Ureter (tissue), 1 donor: ENCODE data around the gene C2orf78. TPM values are rescaled to one million over a fixed set of nuclear protein-coding genes. Genes with fewer than 3 reads are reported as not detected.

Source experiments
- DNase-seq: peaks from one replicate; pipeline ENCODE4 v3.0.0-alpha.2; 2020; ENCODE audit warnings: low spot score
- total RNA-seq: library from RNA; stranded (reverse); gene quantifications from one replicate; pipeline ENCODE4 v1.2.4, GENCODE V29; 2023
- donor health status: DM: yes; HTN: yes; CAD: no.

C2orf78 gene
- total RNA-seq, 1 donor from 2014 or later: not detected

- no peak for DNase-seq
Measured at GRCh38 chr2:73836141-73836943, 52.4 kb downstream of the C2orf78 start.

- DNase-seq: no peak
Measured at GRCh38 chr2:73837847-73838585, 54.0 kb downstream of the C2orf78 start.

- DNase-seq: no peak
Measured at GRCh38 chr2:73838889-73839534, 55.0 kb downstream of the C2orf78 start.

- DNase-seq: no peak
Measured at GRCh38 chr2:73839653-73840411, 55.8 kb downstream of the C2orf78 start.

- no peak for DNase-seq
Measured at GRCh38 chr2:73841912-73842738, 58.1 kb downstream of the C2orf78 start.

- DNase-seq: no peak
Measured at GRCh38 chr2:73842739-73843019, 58.7 kb downstream of the C2orf78 start.

GRCh38 chr2:73844087-73844486 is 60.1 kb downstream of the C2orf78 start:
- no peak for DNase-seq

GRCh38 chr2:73850009-73850408 is 66.0 kb downstream of the C2orf78 start:
- DNase-seq: no peak

- DNase-seq: no peak
Measured at GRCh38 chr2:73851274-73851673, 67.3 kb downstream of the C2orf78 start.

- no peak for DNase-seq
Measured at GRCh38 chr2:73852020-73852419, 68.0 kb downstream of the C2orf78 start.

GRCh38 chr2:73855526-73855925 is 71.5 kb downstream of the C2orf78 start:
- no peak for DNase-seq

GRCh38 chr2:73856214-73856613 is 72.2 kb downstream of the C2orf78 start:
- DNase-seq: no peak

- no peak for DNase-seq
Measured at GRCh38 chr2:73859721-73860586, 76.0 kb downstream of the C2orf78 start.

- DNase-seq: no peak
Measured at GRCh38 chr2:73862987-73863386, 79.0 kb downstream of the C2orf78 start.

Other genes with a start within 250 kb of the C2orf78 start
- gene NAT8, start 141.8 kb upstream of the C2orf78 start, total RNA-seq: not detected
- gene TPRKB, start 46.8 kb upstream of the C2orf78 start, total RNA-seq: 28.1 TPM
- 25.7 TPM for gene DUSP11, start 4.1 kb upstream of the C2orf78 start, total RNA-seq
- 46.0 TPM for gene STAMBP, start 44.8 kb downstream of the C2orf78 start, total RNA-seq
- 918 TPM for gene ACTG2, start 108.8 kb downstream of the C2orf78 start, total RNA-seq
- 63.3 TPM for gene DGUOK, start 142.7 kb downstream of the C2orf78 start, total RNA-seq
- 28.7 TPM for gene TET3, start 200.7 kb downstream of the C2orf78 start, total RNA-seq